HG03097 (cell line): ENCODE data around the gene ALKBH5.

Experiments used
- ATAC-seq: cut with Tn5 transposase; IDR thresholded peaks from one replicate; pipeline ENCODE4 v1.9.1; 2021; ENCODE audit not compliant: unreplicated experiment, low FRiP score

ALKBH5 gene

GRCh38 chr17:18256776-18257175, 73.1 kb downstream of the ALKBH5 start:
- ATAC-seq, result no peak

DNA sequence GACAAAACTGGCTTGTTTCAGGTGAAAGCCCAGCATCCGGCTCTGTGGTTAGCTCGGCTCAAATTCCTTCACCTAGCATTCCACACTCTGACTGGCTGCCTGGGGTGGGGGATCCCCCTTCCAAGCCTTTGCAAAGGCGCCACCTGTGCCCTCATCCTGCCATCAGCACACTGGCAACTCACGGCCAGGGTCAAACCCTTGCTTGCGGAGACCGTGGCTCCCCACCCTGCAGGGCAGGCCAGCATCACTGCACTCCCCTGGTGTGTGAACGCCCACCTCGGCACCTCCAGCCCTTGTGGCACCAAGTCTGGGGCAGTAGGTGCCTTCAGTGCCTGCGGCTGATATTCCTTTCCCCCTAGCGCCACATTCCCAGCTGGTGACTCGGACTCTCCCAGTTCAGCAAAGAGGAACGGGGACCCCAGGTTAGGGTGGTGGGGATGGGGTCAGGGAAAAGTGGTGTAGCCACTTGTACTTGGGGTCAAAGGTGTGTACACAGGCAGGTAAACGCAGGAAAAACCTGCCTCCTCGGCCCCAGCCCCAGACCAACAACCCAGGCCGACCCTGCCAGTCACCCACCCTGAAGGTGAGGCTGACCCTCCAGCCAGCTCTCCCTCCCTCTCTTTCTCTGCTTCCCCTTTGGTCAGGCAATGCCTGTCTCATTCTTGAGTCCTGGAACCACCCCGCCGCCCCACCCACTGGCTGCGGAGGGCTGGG, 73.8 kb downstream of the ALKBH5 start:
- ATAC-seq, result no peak

DNA sequence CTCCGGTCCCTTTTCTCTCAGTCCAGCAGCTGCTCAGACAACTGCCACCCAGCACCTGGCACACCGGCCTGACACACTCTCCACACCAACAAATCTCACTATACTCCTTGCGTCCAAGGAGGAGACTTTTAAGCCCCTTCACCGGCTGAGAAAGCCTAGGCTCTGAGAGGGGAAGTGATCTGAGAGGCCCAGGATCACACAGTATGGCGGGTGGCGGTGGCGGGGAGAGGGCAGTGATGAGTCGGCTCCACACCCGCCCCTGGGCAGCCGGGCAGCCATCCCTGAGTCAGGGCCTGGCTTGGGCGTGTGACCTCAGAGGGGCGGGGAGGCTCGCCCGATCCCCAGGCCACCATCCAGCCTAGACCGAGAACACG, 74.3 kb downstream of the ALKBH5 start:
- ATAC-seq, result peak; percentile 29

- peak; percentile 17 for ATAC-seq
Observed at GRCh38 chr17:18258356-18259038, 74.9 kb downstream of the ALKBH5 start, which contains the start of gene FLII. TSS of gene FLII (minus strand) at chr17:18258738. CDS start at chr17:18258690, 48 bp downstream.
